Measurements from ENCODE around the gene MTHFD1L. TPM values are rescaled to one million over a fixed set of nuclear protein-coding genes. Genes with fewer than 3 reads are reported as not detected.

MTHFD1L gene
- total and polyA plus RNA-seq, 2 of the 8 experiments (the other 6 are each of a cell fraction or from before 2014, with no cell fraction given), result 29.2 to 105 TPM

GRCh38 chr6:150881911-150882481 is 16.5 kb downstream of the MTHFD1L start:
- Histone ChIP-seq H3K4me3 (ENCODE audit: extremely low read depth in 1 of 4, insufficient read depth in 2 of 4, low read depth in 3 of 4, low read length in 4 of 4) (no peak overlapping the region), H4K5ac (ENCODE audit: insufficient read length, low read depth, low read length) (no peak overlapping the region), H3K18ac (ENCODE audit: extremely low read depth, low read length) (no peak overlapping the region), H3K79me1 (ENCODE audit: low read depth, low read length) (no peaks in the 10 kb centered on the region), H4K20me1 (replicated peaks in 1 of 2; ENCODE audit: control insufficient read depth in 1 of 2, insufficient read depth in 2 of 2, low read length in 2 of 2) (no peaks in the 10 kb centered on the region), H4K91ac (replicated peaks; ENCODE audit: insufficient read length, low read length) (no peak overlapping the region), H3K9ac (replicated peaks in 1 of 4; ENCODE audit: extremely low read depth in 1 of 4, low read depth in 3 of 4, low read length in 3 of 4) (no peak overlapping the region; a peak in 1 of 7 replicates), H2BK15ac (ENCODE audit: low read length) (no peak overlapping the region), H3K23ac (ENCODE audit: insufficient read length) (no peak overlapping the region), H3K9me3 (ENCODE audit: insufficient read depth in 2 of 2, low read depth in 1 of 2, low read length in 1 of 2) (no peaks in the 10 kb centered on the region), H3K56ac (replicated peaks; ENCODE audit: insufficient read length, low read depth, low read length) (no peak overlapping the region), H3K27me3 (replicated peaks in 1 of 4; ENCODE audit: control insufficient read depth in 3 of 4, extremely low read depth in 1 of 4, insufficient read depth in 3 of 4, low read length in 3 of 4) (no peaks in the 10 kb centered on the region), H2BK12ac (ENCODE audit: low read depth, low read length) (no peak overlapping the region), H3K4me1 (replicated peaks in 1 of 4; ENCODE audit: control insufficient read depth in 3 of 4, insufficient read depth in 4 of 4, low read length in 3 of 4) (peaks cover 2 to 15% (median 6%) of the 10 kb centered on the region in 4 experiments; a peak in 6 of 7 replicates), H3K27ac (ENCODE audit: low read depth, low read length) (no peak overlapping the region), H2AFZ (ENCODE audit: low read length) (no peak overlapping the region), H3K79me2 (ENCODE audit: control insufficient read depth in 1 of 2, insufficient read depth in 2 of 2, low read length in 2 of 2) (peaks cover 0 to 36% of the 10 kb centered on the region in 2 experiments; a peak in 3 of 4 replicates), H3K4ac (replicated peaks; ENCODE audit: insufficient read length, low read depth, low read length) (no peak overlapping the region), H4K8ac (ENCODE audit: extremely low read depth, insufficient read depth, low read length) (no peak overlapping the region), H2BK20ac (ENCODE audit: low read length) (no peak overlapping the region), H3K14ac (ENCODE audit: insufficient read length) (no peak overlapping the region), H3K23me2 (ENCODE audit: low read depth, low read length) (no peaks in the 10 kb centered on the region), H2AK5ac (ENCODE audit: low read depth, low read length) (no peak overlapping the region), H3K4me2 (ENCODE audit: insufficient read depth in 1 of 2, low read depth in 2 of 2, low read length in 2 of 2) (no peak overlapping the region), H2BK5ac (ENCODE audit: low read depth, low read length) (no peak overlapping the region), H2BK120ac (replicated peaks; ENCODE audit: low read depth, low read length) (no peak overlapping the region), H3K36me3 (ENCODE audit: control insufficient read depth in 2 of 4, insufficient read depth in 4 of 4, low read length in 3 of 4) (peaks cover 5 to 51% (median 18%) of the 10 kb centered on the region in 4 experiments; a peak in 7 of 8 replicates)
- CTCF ChIA-PET (ENCODE audit: partially characterized antibody), result interaction anchor here (0.6 to 2.7 kb wide), 9 partner anchors 9 to 811 kb away, joined by 3 to 17 read pairs (median 3); no protein-coding TSS in a partner anchor
- POLR2A ChIA-PET (ENCODE audit: partially characterized antibody), result interaction anchor here (1.2 to 1.7 kb wide), 2 partner anchors 12 to 16 kb away, joined by 4 to 6 read pairs; no protein-coding TSS in a partner anchor
- FAIRE-seq (no peak), DNase-seq (ENCODE audit: low read depth in 1 of 2, low spot score in 2 of 2) (no peak)
- 92% methylated on average over 3 of the region's 3 CpGs; no CpG with 5 or more reads in 1 of the 2 experiments for WGBS, 2 experiments (ENCODE audit: extremely low coverage in 1 of 2, insufficient coverage in 1 of 2, insufficient read length in 1 of 2, insufficient replicate concordance in 2 of 2, low coverage in 1 of 2, low lambda C conversion rate in 2 of 2, missing lambda C conversion rate in 1 of 2)
- TF ChIP-seq KDM5A (IDR thresholded peaks at IDR 0.05; ENCODE audit: low read length), result no peak
- no peak for TF ChIP-seq SIN3A (conservative IDR thresholded peaks at IDR 0.05 in 1 of 2, IDR thresholded peaks at IDR 0.05 in 1 of 2; ENCODE audit: low read depth in 1 of 2, low read length in 2 of 2)
- TF ChIP-seq CBX8 (IDR thresholded peaks at IDR 0.05; ENCODE audit: borderline replicate concordance, low read depth, low read length), result no peak
- TF ChIP-seq TAF1 (IDR thresholded peaks at IDR 0.05; ENCODE audit: low read depth, low read length), result no peak
- TF ChIP-seq GTF2F1 (IDR thresholded peaks at IDR 0.05; ENCODE audit: borderline replicate concordance, low read depth, low read length), result no peak
- no peak for TF ChIP-seq JUN (IDR thresholded peaks at IDR 0.05; ENCODE audit: low read depth, low read length)
- TF ChIP-seq RFX5 (IDR thresholded peaks at IDR 0.05; ENCODE audit: borderline replicate concordance, low read depth, low read length), result no peak
- TF ChIP-seq USF2 (IDR thresholded peaks at IDR 0.05; ENCODE audit: low read length), result no peak
- TF ChIP-seq HDAC6 (IDR thresholded peaks at IDR 0.05; ENCODE audit: low read depth, low read length), result no peak
- no peak for TF ChIP-seq POU5F1 (IDR thresholded peaks at IDR 0.05; ENCODE audit: low read depth, low read length)
- TF ChIP-seq TEAD4 (IDR thresholded peaks at IDR 0.05; ENCODE audit: low read depth, low read length), result no peak
- no peak for TF ChIP-seq SUZ12 (IDR thresholded peaks at IDR 0.05; ENCODE audit: low read length)

Measured in H1 (cell line).